T-helper 1 cell (primary cell): Measurements from ENCODE around the gene PRMT9.

Experiments used
- DNase-seq, 5 donors: peaks; one replicate each; pipeline ENCODE4 v3.0.0-alpha.2; 2012 to 2020
- total RNA-seq, 4 donors: gene quantifications; one replicate each; lab custom pipeline; 2026; lab: John Stamatoyannopoulos, UW

PRMT9 gene
- 20.9 to 38.9 (median 31.8) reads per million in 4 donors for total RNA-seq

GRCh38 chr4:147683717-147684700 is at the start of gene PRMT9:
PRMT9 (minus strand) TSS chr4:147684163; CDS start chr4:147683987, 176 bp downstream.
- DNase-seq = peak; percentile 70 to 91 (median 77)

- peak in 1 of 5 donors; percentile 21 for DNase-seq
Observed at GRCh38 chr4:147732518-147733235, 48.7 kb upstream of the PRMT9 start.

- peak; percentile 37 to 60 (median 47) for DNase-seq
Observed at GRCh38 chr4:147731580-147732517, 47.9 kb upstream of the PRMT9 start, which contains the start of gene ARHGAP10. ARHGAP10 (plus strand) TSS chr4:147732088; CDS start chr4:147732302, 214 bp downstream.

GRCh38 chr4:147730333-147730732 is 46.4 kb upstream of the PRMT9 start:
- DNase-seq = no peak

- no peak for DNase-seq
Observed at GRCh38 chr4:147727476-147728028, 43.6 kb upstream of the PRMT9 start.

GRCh38 chr4:147725673-147726072 is 41.7 kb upstream of the PRMT9 start:
- DNase-seq = no peak

- no peak for DNase-seq
Observed at GRCh38 chr4:147724468-147725201, 40.7 kb upstream of the PRMT9 start.

GRCh38 chr4:147723326-147723725 is 39.4 kb upstream of the PRMT9 start:
- no peak for DNase-seq

- DNase-seq = no peak
Observed at GRCh38 chr4:147717878-147718277, 33.9 kb upstream of the PRMT9 start.

- no peak for DNase-seq
Observed at GRCh38 chr4:147714575-147715401, 30.8 kb upstream of the PRMT9 start.

- no peak for DNase-seq
Observed at GRCh38 chr4:147709999-147710398, 26.0 kb upstream of the PRMT9 start.

- DNase-seq = peak in 4 of 5 donors; percentile 15 to 35 (median 33)
Observed at GRCh38 chr4:147707892-147708672, 24.1 kb upstream of the PRMT9 start.

GRCh38 chr4:147704846-147705245 is 20.9 kb upstream of the PRMT9 start:
- no peak for DNase-seq

- no peak for DNase-seq
Observed at GRCh38 chr4:147696866-147697265, 12.9 kb upstream of the PRMT9 start.

- DNase-seq = no peak
Observed at GRCh38 chr4:147693218-147693617, 9.3 kb upstream of the PRMT9 start.

GRCh38 chr4:147691820-147692219 is 7.9 kb upstream of the PRMT9 start:
- no peak for DNase-seq

- peak in 1 of 5 donors; percentile 65 for DNase-seq
Observed at GRCh38 chr4:147689067-147689466, 5.1 kb upstream of the PRMT9 start.

GRCh38 chr4:147683188-147683591 is 773 bp downstream of the PRMT9 start:
- peak in 1 of 5 donors; percentile 13 for DNase-seq

GRCh38 chr4:147682755-147683154 is 1.2 kb downstream of the PRMT9 start:
- no peak for DNase-seq
